GM12874 (cell line): ENCODE results near the gene OPALIN.

Experiments
- CTCF ChIP-seq: IDR thresholded peaks from 2 replicates; pipeline ENCODE4 v1.5.1; 2011; ENCODE audit warnings: low read depth, mild to moderate bottlenecking, control low read depth, low read length, moderate library complexity; ENCODE audit not compliant: insufficient read depth

Gene OPALIN

GRCh38 chr10:96322275-96322674, 36.5 kb downstream of the OPALIN start:
- TF ChIP-seq CTCF, result no peak

- 0 out of 2 replicates have a peak, but pooled peaks have one; percentile 5 for TF ChIP-seq CTCF
These were observed 37.0 kb downstream of the OPALIN start for GRCh38 chr10:96321822-96322221.

- TF ChIP-seq CTCF, result no peak
These were observed 38.9 kb downstream of the OPALIN start for GRCh38 chr10:96319754-96320474.

- 0 out of 2 replicates have a peak, but pooled peaks have one; percentile 10 for TF ChIP-seq CTCF
These were observed 41.6 kb downstream of the OPALIN start for GRCh38 chr10:96317067-96317833.

- TF ChIP-seq CTCF, result no peak
These were observed 45.5 kb downstream of the OPALIN start for GRCh38 chr10:96313344-96313743.

GRCh38 chr10:96311180-96311715, 47.6 kb downstream of the OPALIN start:
- TF ChIP-seq CTCF, result no peak

GRCh38 chr10:96310321-96310669, 48.5 kb downstream of the OPALIN start:
- TF ChIP-seq CTCF, result no peak
